Measurements from ENCODE around the gene HNF4A. TPM values are rescaled to one million over a fixed set of nuclear protein-coding genes. Genes with fewer than 3 reads are reported as not detected.

HNF4A gene
- polyA plus RNA-seq, 1 of the 3 experiments (the other 2 are of a cell fraction) = not detected

DNA sequence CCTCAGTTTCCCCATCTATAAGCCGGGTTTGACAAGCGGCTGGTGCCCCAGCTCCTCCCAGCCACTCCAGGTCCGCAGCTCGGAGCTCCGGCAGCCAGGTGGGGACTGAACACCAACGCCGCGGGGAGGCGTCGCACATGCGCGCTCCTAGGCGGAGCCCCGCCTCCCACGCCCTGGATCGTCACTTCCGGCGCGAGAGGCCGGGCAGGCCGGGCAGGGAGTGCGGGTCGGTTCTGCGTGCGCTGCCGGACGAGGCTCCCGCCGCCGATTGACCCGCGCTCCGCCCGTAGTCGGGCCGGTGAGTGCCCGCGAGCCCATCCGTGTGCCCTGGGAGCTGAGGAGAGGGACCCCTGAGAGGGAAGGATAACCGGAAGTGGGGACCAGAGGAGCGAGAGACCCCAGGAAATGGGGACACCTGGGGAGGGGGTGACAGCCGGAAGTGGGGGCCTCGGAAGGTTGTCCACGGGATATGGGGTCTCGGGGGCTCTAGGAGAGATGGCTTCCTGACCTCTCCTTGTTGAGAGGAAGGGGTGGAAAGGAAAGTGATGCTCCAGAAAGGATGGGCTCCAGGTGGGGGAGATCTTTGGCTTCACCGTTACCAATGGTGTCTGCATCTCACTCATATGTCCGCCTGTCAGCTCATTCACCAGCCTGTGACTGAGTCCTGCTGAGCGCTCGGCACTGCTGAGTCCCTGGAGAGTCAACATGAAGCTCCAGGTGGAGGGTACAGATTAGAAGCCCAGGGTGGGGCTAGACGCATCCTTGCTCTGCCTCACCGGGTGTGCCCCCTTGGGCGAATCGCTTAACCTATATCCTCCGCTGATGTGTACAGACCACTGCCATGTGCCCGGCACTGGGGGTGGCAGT is 120.4 kb downstream of the HNF4A start, which contains the start of gene TTPAL:
TSS of gene TTPAL (plus strand) at position 181 of the 867 bp plus-strand sequence. CDS start 4,126 bp downstream, outside the sequence.
- Histone ChIP-seq H3F3A (replicated peaks; ENCODE audit: insufficient read depth) (peaks cover 6% of the 10 kb centered on the region), H3K27ac (ENCODE audit: low read depth in 2 of 2, low read length in 1 of 2) (peak within 1 kb of the TSS; percentile 72 to 89), H2AFZ (ENCODE audit: low read depth) (peak within 1 kb of the TSS; percentile 93), H3K9me2 (no peaks in the 10 kb centered on the region), H3K4me1 (ENCODE audit: control insufficient read depth in 1 of 2, insufficient read depth in 2 of 2, low read depth in 1 of 2, low read length in 1 of 2) (peaks cover 0 to 16% of the 10 kb centered on the region in 2 experiments; a peak in 2 of 4 replicates), H3K36me3 (replicated peaks in 1 of 2; ENCODE audit: control insufficient read depth in 1 of 2, insufficient read depth in 2 of 2, low read length in 1 of 2) (peaks cover 0 to 10% of the 10 kb centered on the region in 2 experiments), H3K27me3 (ENCODE audit: insufficient read depth) (no peaks in the 10 kb centered on the region), H3K4me2 (peak within 1 kb of the TSS; percentile 85), H3K9me3 (no peaks in the 10 kb centered on the region), H3K79me2 (ENCODE audit: insufficient read depth) (peaks cover 29% of the 10 kb centered on the region; the same call in 1 of the 2 replicates), H3K4me3 (ENCODE audit: low read depth in 2 of 2, low read length in 1 of 2) (peak within 1 kb of the TSS; percentile 81 to 82), H4K20me1 (ENCODE audit: insufficient read depth) (no peaks in the 10 kb centered on the region), H3K9ac (peak within 1 kb of the TSS; percentile 85)
- under 1% methylated on average over 41 of the region's 55 CpGs for WGBS (ENCODE audit: low lambda C conversion rate)
- ChIA-PET POLR2A (interaction anchor here (0.6 to 1.1 kb wide), 4 partner anchors 10 to 237 kb away, joined by 3 to 9 read pairs (median 5); partner anchors contain the start of gene SERINC3), CTCF (interaction anchor here (0.6 to 2.3 kb wide), 13 partner anchors 17 to 286 kb away, joined by 3 to 13 read pairs (median 4); partner anchors contain the start of gene SERINC3)
- TF ChIP-seq NRF1 (IDR thresholded peaks at IDR 0.05; ENCODE audit: low read depth, low read length) (peak; percentile 66), RAD21 (IDR thresholded peaks at IDR 0.05; ENCODE audit: low read length) (0 out of 2 replicates have a peak, but pooled peaks have one; percentile 16), GABPA (IDR thresholded peaks at IDR 0.05; ENCODE audit: low read depth) (peak; percentile 76), ELF1 (IDR thresholded peaks at IDR 0.05) (peak; percentile 64; the same call in 1 of the 2 replicates), TCF12 (IDR thresholded peaks at IDR 0.05) (no peak), RCOR1 (IDR thresholded peaks at IDR 0.05; ENCODE audit: low read length) (no peak), SMC3 (IDR thresholded peaks at IDR 0.05; ENCODE audit: low read depth, low read length) (peak; percentile 16; the same call in 1 of the 2 replicates), MXI1 (IDR thresholded peaks at IDR 0.05; ENCODE audit: low read depth, low read length) (peak; percentile 76), RXRA (IDR thresholded peaks at IDR 0.05; ENCODE audit: borderline replicate concordance, low read depth) (no peak), CHD2 (IDR thresholded peaks at IDR 0.05; ENCODE audit: low read length, partially characterized antibody) (peak; percentile 28), TAF1 (IDR thresholded peaks at IDR 0.05; ENCODE audit: borderline replicate concordance, low read depth, low read length) (peak; percentile 82), POLR2AphosphoS5 (IDR thresholded peaks at IDR 0.05; ENCODE audit: low read depth, low read length) (peak; percentile 96)
- TF ChIP-seq, protein P1, sequence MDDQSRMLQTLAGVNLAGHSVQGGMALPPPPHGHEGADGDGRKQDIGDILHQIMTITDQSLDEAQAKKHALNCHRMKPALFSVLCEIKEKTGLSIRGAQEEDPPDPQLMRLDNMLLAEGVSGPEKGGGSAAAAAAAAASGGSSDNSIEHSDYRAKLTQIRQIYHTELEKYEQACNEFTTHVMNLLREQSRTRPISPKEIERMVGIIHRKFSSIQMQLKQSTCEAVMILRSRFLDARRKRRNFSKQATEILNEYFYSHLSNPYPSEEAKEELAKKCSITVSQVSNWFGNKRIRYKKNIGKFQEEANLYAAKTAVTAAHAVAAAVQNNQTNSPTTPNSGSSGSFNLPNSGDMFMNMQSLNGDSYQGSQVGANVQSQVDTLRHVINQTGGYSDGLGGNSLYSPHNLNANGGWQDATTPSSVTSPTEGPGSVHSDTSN (IDR thresholded peaks at IDR 0.05) = peak; percentile 6; the same call in 1 of the 2 replicates
- TF ChIP-seq, protein P2, sequence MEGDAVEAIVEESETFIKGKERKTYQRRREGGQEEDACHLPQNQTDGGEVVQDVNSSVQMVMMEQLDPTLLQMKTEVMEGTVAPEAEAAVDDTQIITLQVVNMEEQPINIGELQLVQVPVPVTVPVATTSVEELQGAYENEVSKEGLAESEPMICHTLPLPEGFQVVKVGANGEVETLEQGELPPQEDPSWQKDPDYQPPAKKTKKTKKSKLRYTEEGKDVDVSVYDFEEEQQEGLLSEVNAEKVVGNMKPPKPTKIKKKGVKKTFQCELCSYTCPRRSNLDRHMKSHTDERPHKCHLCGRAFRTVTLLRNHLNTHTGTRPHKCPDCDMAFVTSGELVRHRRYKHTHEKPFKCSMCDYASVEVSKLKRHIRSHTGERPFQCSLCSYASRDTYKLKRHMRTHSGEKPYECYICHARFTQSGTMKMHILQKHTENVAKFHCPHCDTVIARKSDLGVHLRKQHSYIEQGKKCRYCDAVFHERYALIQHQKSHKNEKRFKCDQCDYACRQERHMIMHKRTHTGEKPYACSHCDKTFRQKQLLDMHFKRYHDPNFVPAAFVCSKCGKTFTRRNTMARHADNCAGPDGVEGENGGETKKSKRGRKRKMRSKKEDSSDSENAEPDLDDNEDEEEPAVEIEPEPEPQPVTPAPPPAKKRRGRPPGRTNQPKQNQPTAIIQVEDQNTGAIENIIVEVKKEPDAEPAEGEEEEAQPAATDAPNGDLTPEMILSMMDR (IDR thresholded peaks at IDR 0.05) = peak; percentile 36
- TF ChIP-seq, protein P3, sequence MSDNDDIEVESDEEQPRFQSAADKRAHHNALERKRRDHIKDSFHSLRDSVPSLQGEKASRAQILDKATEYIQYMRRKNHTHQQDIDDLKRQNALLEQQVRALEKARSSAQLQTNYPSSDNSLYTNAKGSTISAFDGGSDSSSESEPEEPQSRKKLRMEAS (IDR thresholded peaks at IDR 0.05; ENCODE audit: low read depth) = peak; percentile 83; the same call in 1 of the 2 replicates
- TF ChIP-seq, protein P4, sequence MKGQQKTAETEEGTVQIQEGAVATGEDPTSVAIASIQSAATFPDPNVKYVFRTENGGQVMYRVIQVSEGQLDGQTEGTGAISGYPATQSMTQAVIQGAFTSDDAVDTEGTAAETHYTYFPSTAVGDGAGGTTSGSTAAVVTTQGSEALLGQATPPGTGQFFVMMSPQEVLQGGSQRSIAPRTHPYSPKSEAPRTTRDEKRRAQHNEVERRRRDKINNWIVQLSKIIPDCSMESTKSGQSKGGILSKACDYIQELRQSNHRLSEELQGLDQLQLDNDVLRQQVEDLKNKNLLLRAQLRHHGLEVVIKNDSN (IDR thresholded peaks at IDR 0.05; ENCODE audit: borderline replicate concordance, low read depth) = no peak
- DNase-seq = peak; percentile 97
